Activated naive CD4-positive, alpha-beta T cell (primary cell): ENCODE data around the gene PCDH1.

Source experiments
- DNase-seq, 4 experiments: peaks; one replicate each; lab custom pipeline; 2025; lab: John Stamatoyannopoulos, UW

PCDH1 gene

DNA sequence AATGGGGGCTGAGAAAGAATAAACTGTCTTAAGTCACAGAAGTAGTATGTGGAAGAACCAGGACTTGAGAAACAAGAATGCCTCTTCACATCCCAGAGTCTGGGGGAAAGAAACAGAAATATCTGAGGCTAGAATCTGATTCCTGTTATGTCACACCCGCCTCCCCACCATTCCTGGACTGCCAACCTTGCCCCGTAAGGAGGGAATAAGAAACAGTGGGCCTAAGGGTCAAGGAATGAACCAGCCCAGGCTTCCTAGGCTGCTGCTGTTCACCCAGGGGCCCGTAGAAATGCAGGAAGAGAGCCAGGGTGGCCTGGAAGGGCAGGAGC, 4.3 kb downstream of the PCDH1 start:
- no peak for DNase-seq

DNA sequence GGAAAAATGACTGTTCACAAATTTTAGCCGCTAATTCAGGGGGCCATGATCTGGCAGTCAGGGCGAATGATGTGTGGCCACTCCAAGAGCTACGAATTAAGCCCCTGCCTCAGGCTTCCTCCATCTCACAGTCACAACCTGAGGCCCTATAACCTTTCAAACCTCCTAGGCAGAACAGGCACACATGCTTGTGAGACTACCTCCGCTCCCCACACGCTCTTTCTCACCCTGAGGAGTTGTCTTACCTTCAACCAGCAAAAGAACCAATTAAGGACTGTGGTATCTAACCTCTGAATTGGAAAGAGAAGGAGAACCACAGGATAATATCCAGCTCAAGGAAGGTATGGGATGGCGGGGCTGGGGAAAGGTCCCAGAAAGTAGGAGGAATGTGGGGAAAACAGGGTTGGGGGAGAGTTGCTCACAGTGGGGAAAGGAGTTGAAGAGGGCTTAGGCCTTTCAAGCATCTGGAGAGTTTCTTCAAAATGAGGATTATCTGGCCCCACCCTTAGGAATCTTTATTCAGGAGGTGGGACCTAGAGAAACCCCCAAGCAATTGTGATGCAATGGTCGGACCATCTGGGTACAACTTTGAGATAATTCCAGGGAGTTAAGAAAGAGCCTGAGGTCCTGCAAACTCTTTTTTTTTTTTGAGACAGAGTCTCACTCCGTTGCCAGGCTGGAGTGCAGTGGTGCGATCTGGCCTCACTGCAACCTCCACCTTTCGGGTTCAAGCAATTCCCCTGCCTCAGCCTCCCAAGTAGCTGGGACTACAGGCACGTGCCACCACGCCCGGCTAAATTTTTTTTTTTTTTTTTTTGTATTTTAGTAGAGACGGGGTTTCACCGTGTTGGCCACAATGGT, 5.5 kb downstream of the PCDH1 start:
- no peak for DNase-seq

DNA sequence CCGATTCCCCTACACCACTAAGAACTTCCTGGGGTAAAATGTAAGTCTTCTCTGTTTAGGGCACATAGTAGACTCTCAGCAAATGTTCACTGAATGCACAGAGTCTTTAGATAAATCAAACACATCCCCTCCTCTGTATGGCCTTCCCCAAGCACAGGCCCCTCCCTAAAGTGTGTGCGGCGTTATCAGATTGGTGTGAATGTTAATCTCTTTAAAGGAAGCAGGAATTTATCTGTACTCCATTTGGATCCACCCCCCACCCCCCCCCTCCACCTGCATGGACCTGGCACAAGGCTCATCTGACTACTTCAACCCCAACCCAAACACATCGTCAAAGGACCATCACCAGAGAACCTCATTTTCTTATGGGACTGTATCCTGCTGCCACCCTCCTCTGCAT, 6.3 kb downstream of the PCDH1 start:
- DNase-seq: no peak

DNA sequence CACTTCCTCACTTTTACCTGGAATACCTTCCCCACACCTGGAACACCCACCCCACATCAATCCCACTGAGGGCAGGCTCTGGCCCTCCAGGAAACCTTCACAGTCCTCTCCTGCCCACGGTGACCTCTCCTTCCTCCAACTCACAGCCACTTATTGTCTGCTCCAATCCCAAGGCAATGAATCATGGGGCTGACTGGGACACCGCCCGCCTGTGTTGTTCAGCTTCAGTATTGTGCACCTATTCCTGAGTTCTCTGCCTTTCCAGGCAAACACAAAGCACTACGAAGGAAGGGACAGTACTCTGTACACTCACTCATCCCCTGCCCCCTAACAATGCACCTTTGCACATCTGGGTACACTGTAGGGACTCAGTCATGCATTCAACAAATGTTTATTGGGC, 7.3 kb downstream of the PCDH1 start:
- no peak for DNase-seq

DNA sequence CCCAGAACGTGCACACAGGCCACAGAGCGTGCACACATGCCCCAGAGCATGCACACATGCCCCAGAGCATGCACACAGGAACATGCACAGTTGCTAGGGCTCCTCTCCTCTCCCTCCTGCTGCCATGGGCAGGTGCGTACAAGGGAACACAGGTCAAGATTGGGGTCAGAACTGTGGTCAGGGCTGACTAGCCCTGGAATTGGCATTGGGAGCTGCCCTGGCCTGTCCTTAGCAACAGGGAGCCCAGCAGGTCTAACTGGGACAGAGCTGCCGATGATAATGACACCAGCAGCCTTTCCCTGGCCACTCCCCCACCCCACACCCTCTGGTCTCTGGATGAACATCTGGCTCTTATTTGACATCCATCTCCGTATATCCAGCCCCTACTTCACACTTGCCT, 8.0 kb downstream of the PCDH1 start:
- DNase-seq: no peak

DNA sequence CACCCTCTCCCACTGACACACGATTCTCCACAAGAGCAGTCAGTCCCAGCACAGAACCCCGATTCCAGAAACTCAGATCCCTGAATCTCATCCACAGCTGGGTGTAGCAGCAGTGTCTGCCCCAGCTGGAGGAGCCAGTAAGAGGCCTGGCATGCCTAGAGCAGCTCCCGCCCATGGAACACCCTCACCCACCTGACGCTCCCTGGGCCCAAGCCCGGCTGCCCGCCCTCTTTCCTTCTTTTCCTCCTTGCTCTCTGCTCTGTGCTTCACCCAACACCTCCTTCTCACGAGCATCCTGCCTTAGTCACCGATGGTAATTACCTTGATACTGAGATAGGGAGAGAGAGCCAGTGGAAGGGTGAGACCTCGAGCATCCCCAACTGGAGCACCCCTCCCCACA, 8.7 kb downstream of the PCDH1 start:
- no peak for DNase-seq

DNA sequence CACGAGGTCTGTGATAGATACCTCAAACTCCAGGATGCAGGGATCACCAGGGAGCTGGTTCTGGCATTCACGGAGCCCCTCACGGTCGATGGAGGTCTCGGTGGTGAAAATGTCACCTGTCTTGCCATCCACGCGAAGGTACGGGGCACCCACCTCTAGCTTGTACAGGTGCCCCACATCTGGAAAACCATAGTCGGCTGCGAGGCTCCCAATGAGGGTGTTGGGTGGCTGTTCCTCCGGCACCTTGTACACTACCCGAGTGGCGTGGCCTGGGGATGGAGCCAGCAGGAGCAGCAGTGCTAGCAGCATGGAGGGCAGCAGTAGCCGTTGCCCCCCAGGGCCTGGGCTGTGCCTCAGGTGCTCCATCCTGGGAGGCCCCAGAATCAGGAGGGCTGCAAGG, 9.2 kb downstream of the PCDH1 start:
- DNase-seq: no peak

DNA sequence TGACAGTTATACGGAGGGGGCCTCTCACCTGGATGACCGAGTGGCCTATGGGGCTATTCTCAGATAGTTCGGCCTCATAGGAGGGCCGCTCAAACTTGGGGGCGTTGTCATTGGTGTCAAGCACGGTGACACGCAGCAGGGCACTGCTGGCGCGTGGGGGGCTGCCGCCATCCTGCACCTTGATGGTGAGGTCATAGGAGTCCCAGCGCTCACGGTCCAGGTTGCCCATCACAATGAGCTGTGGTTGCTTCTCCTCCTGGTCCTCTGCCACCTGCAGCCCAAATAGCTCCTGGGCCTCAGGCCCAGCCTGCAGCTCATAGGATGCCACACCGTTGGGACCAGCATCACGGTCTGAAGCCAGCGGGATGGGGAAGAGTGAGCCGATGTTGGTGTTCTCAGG, 9.7 kb downstream of the PCDH1 start:
- DNase-seq: no peak

DNA sequence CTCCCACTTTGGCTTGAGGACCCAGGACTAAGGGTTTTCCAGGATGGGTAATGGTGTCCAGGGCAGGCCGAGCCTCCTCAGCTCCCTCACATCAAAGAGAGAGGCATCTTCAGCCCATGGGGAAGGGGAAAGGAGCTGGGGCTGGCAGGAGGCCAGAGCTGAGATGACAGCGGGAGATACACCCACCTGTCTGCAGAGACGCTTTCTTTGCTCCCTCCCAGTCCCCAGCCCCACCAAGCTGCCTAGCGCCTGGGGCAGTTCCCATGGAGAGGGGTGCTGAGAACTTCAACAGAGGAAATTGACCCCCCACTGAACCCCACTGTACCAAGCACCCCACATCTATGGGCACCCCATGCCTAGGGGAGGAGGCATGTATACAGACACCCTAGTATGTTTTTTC, 10.6 kb downstream of the PCDH1 start:
- no peak for DNase-seq

DNA sequence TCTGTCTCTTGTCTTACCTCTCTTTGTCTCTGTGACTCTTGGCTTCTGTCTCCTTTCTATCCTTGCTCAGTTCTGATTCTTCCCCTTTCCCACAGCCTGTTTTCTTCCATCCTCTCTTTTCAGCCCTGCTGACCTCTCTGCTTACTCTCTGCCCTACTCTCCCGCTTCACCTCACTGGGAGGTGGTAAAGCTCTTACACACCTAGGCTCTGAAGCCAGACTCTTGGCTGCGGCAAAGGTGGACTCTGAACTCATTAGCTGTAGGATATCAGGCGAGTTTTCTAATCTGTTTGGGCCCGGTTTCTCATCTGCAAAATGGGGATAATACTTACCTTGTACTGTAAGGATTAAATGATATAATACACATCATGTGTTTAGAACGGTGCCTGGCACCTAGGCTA, 11.1 kb downstream of the PCDH1 start:
- no peak for DNase-seq

DNA sequence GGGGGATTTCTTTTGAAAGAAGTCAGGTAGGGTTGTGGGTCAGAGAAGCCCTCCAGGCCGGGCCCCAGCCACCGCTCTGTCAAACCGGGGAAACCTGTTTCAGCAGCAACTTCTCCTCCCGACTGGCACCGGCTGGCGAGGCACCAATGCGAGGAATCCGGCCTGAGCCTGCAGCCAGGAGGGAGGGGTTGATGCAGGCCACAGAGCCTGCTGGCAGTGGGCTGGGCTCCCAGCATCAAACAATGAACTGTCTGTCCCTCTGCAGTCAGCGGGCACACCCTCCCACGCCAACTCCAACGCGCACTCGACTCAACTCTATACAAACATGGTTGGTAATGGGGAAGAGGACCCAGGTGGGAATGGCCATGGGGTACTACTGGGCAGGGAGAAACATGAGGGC, 12.1 kb downstream of the PCDH1 start:
- no peak for DNase-seq

DNA sequence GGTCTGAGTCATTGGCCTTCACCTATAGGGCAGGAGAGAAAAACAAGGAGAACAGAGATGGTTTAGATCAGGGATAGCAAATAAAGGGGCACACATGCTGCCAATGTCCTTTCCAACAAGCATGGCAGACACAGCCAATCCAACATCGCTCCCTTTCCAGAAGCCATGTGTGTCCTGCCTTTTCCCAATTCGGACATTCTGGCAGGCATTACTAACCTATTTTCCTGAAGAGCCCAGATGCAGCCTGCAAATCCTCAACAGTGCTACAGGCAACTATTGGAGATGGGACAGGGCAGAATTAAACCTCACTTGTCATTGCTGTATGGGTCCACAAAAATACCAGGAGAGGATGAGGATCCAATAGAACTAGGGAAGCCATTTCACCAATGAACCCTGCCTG, 12.8 kb downstream of the PCDH1 start:
- no peak for DNase-seq

DNA sequence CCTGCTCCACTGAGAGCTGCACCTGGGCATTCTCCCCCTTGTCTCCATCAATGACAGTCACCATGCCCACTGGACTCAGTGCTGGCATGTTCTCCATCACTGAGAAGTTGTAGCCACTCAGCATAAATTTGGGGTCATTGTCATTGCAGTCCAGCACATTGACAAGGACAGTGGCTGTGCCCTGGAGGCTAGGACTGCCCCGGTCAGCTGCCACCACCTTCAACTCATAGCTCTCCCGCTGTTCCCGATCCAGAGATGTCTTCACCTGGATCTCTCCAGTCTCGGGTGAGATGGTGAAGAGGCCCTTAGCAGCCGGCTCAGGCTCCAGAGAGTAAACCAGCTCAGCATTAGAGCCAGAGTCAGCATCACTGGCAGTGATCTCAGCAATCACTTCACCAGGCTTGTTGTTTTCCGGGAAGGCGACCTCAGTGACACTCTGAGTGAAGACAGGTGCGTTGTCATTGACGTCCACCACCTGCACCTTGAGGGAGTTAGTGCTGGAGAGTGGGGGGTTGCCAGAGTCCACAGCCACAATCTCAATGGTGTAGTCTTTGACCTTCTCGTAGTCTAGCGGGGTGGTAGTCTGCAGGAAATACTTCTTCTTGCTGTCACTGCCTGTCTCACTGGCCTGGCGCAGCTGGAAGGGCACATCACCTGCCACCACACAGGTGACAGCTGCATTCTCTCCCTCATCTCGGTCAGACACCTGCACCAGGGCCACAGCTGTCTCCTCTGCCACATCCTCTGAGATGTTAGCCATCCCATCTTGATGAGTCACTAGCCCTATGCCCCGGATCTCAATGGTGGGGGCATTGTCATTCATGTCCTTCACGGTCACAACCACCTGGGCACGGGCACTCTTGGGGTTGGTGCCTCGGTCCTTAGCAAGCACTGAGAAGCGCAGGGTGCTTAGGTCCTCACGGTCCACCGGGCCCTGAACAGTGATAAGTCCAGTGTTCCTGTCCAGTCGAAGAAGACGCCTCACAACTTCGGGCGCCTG, 13.5 kb downstream of the PCDH1 start:
- no peak for DNase-seq

DNA sequence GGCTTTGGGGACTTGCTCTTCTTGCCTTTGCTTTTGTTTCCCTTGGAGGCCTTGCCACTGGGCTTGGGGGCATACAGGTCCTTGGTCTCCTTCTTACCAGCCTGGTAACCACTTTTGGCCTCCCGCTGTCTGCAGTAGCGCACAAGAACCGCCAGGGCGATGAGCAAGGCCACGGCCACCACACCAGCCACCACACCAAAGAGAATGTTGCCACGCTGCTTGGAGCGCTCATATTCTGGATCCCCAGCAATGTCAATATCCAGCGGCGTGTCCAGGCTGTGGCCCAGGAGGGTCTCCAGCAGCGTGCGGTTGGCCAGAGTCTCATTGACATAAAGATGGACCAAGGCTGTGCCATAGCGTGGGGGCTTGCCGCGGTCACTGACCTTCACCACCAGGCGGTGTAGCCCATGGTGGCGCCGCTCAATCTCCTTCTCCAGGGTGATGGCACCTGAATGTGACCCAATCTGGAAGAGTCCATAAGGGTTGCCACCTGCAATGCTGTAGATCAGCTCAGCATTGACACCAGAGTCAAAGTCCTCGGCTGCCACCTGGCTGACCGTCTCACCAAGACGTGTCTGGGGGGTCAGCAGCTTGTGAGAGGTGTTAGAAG, 14.5 kb downstream of the PCDH1 start:
- no peak for DNase-seq

DNA sequence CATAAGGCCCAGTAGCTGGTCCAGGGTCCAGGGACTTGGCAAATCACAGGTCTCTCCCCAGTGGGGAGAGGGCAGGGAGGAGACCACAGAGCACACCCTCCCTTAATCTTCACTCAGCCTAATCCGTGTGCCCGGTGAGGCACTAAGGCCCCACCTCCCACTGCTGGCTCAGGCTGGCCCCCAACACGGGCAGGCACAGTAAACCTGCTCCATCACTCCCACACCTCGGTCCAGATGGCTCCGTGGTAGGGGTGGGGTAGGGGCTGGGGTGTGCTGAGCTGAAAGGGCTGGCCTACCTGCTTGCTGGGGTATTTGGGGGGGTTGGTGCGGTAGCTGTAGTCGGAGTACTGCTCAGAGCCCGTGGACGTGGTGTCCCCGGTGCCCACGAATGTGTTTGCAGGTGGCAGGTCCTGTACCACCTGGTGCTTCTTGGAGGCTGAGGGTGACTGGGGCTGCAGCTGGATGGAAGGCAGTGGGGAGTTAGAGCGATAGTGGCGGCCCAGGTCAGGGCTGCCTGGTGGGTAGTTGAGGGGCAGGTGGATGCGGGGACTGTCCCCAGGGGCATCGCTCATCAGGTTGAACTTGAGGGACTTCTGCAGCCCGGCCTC, 15.2 kb downstream of the PCDH1 start:
- no peak for DNase-seq

DNA sequence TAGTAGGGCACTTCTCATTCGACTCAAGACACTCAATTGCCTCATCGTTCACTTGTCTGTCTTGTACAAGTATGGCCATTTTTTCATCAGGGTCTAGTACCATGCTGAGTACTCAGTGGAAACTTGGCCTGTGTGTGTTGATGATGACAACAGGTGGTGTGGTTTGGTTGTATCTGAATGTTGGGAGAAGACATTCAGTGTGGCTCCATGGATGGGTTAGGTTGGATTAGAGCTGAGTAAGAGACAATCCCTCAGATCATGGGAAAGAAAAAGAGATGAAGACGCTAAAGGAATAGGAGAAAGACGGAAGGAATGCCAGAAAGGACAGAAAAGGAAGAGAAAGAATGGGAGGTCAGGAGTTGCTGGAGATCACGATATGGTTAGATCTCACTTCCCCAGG, 17.0 kb downstream of the PCDH1 start:
- DNase-seq: no peak

DNA sequence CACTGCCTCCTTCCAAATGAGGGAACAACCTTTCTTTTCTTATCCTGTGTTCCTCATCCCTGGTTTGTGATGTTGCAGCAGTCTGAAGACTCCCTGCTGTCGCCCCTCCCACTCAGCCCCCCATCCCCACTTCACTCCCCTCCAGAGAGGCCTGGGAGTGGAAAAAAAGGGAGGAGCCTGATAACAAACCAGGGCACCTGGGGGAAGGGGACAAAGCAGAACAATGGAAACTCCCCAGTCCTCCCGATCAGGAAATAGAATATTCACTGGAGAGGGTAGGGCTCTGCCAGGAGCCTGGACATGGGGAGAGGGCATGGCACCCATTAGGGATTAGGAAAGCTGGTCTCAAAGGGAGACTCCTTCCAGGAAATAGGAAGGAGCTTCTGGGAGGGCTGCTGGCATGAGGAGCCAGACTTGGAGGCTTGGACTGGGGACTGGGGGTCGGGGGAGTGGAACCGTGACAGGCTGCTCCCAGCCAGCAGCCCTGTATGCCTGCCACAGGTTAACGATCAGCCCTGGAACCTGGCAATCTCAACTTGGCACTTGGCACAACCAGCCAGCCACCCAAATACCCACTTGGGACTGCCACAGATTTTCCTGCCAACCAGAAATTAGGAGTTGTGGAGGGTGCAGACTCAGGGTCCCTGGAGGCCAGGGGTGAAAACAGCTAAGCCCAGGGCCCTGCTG, 20.0 kb downstream of the PCDH1 start:
- no peak for DNase-seq

DNA sequence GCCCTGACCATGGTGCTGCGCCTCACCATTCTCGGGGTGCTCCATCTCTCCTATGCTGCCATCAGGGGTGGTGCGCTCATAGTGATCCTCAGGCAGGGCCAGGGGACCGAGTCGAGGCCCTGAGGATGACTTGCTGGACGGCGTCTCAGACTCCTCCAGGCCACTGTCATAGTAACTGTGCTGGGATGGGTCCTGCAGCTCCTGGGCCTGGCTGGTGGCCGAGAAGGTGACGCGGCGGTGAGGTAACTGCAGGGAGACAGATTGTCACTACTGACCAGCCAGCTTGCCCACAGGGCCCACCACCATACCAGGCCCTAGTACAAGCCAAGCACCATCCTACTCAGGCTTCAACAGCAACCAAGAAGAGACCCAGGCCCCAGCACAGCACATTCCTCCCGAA, 21.0 kb downstream of the PCDH1 start:
- DNase-seq: no peak

DNA sequence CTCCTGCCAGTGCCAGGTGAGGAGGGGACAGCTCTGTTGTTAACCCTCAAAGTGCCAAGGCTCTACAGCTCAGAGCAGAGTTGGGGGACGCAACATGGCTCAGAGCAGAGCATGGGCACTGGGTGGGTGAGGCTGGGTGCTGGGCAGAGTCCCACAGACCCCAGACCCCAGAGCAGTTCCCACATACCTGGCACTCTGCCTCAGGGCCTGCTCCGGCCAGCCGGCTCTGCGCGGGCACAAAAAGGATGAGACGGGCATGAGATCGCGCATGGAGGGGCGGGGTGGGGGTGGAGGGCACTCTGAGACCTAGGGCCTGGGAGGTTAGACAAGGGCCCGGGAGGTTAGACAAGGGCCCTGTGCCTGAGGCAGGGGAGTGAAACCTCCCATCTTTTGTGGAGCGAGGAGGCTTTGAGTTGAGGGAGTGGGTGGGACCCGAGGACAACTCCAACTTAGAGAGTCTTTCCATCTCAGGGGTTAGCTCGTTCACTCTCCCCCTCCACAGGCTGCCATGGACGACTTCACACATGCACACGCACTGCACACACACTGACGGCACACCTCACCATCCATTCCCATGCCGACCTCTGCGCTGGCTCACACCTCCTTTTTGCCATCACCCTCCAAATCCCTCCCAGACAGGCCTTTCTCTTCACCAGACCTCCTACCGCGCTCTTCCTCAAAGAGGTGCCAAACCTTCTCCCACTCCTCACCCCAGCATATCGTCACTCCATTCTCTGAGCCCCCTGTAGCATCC, 22.0 kb downstream of the PCDH1 start:
- DNase-seq: no peak

DNA sequence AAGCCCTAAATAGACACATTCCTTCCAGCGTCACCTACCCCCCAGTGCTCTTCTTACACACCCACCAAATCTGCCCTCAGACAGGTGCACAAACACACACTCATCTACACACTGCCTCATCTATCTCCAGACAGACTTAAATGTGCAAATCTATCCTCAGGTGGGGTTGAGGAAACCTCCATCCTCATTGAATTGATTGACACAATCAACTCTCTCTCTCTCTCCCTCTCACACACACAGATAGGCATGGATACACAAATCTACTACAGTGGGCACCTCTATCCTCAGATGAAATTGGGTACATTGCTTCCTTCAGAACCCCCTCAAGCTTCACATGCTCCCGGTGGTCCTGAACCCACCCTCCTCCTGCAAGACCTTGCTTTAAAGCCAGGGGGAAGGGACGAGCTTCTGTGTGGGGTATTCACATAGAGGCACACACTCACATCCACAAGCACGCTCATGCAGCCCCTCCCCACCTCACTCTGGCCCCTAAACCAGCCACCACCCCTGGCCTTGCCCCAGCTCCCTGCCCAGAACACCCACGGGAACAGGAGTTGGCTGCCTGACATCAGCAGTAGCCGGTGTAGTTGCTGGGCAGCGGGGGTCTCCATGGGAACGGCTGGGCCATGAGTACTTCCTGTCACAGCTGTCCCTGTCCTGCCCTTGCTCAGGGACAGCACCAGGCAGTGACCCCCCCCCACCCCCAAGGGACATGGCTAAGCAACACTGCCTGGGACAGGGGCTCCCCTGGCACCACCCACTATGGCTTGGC, 22.8 kb downstream of the PCDH1 start:
- DNase-seq: no peak
